ENCODE data around the gene CNTN4. TPM values are rescaled to one million over a fixed set of nuclear protein-coding genes. Genes with fewer than 3 reads are reported as not detected.

CNTN4 gene
- total and polyA plus RNA-seq, 2 of the 8 experiments (the other 6 are each of a cell fraction or from before 2014, with no cell fraction given): 0.41 to 2.2 TPM

- TF ChIP-seq RBBP5 (IDR thresholded peaks at IDR 0.05; ENCODE audit: borderline replicate concordance, low read depth, low read length) (no peak), JUND (IDR thresholded peaks at IDR 0.05; ENCODE audit: low read length) (no peak), PHF8 (conservative IDR thresholded peaks at IDR 0.05; ENCODE audit: low read depth, low read length) (no peak), SP4 (IDR thresholded peaks at IDR 0.05; ENCODE audit: low read length) (no peak), ZNF274 (IDR thresholded peaks at IDR 0.05; ENCODE audit: borderline replicate concordance, extremely low read depth, low read length) (no peak)
Observed at GRCh38 chr3:2849092-2849491, 750.4 kb downstream of the CNTN4 start (continued).
